GM19043 (cell line): ENCODE data around the gene CSF2RB.

Experiments
- ATAC-seq: cut with Tn5 transposase; IDR thresholded peaks from one replicate; pipeline ENCODE4 v1.9.1; 2021; ENCODE audit warnings: low read depth; ENCODE audit not compliant: unreplicated experiment

The CSF2RB gene

DNA sequence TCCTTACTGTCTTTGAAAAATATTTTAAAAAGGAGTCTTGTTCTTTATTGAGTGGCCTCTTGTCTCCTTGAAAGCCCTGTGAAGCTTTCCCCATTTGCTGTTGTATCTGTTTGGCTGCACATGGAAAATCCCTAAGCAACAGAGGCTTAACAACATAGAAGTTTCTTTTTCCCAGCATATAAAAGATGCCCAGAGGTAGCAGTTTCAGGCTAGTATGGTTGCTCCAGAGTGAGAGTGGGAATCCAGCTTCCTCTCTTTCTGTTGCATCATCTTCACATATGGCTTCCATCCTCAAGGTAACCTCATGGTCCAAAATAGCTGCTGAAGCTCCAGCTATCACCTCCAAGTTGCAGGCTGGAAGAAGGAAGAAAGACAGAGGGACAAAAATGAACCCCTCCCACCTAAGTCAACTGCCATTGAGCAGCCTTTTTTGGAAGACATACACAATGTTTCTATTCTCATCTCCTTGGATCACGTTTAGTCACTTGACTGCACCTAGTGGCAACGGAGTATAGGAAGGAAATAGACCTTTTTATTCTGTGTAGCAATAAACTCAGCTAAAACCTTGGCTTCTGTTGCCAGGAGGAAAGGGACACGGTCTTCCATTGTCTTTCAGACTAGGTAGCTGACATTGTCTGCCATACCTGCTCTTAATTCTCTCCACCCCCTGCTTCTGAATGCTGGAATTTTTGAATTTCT lies 5.3 kb downstream of the CSF2RB start:
- ATAC-seq: no peak

DNA sequence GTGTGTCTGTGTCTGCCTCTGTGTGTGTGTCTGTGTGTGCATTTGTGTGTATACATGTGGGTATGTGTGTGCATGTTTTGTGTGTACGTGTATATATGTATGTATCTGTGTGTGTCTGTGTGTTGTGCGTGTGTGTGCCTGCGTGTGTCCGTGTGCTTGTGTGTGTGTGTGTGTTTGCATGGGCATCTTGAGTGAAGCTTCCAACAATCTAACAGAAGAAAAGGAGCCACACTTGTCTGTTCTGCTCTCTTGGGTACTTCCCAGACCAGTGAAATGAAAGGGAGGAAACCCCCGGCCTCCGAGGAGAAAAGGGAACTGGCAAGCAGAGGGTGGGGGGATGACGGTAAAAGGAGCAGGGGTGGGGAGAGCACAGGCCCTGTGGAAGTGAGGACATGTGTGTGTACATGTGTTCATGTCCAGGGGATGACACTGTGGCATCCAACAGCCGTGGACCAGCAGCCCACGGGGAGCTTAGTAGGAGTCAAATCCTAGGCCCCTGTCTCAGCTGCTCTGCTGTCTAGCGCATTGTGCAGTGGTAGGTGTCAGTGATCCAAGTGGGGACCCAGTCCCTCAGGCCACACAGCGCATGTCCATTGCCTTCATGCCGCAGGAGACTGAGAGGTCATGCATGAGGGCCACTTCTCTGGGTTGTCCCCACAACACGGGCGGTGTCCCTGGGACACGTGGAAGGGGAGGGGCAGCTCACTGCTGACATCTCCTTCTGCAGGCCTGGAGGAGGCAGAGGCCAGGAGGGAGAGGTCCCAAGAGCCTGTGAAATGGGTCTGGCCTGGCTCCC lies 8.1 kb downstream of the CSF2RB start:
- ATAC-seq: no peak

DNA sequence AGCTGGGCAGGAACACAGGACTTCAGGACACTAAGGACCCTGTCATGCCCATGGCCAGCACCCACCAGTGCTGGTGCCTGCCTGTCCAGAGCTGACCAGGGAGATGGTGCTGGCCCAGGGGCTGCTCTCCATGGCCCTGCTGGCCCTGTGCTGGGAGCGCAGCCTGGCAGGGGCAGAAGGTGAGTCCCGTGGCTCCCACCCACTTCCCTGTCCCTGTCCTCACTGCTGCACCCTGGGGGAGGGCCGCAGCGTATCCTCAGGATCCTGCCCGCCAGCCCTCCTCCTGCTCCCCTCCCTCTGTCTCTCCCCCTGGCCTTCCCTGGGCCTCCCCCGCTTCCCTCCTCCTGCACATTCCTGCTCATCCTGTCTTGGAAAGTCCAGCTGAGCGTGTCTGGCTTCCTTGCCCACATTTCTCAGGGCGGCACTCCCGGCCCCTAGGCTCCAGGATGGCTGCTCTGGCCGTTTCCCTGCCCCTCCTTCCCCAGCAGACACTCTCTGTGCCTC lies 8.7 kb downstream of the CSF2RB start:
- no peak for ATAC-seq

DNA sequence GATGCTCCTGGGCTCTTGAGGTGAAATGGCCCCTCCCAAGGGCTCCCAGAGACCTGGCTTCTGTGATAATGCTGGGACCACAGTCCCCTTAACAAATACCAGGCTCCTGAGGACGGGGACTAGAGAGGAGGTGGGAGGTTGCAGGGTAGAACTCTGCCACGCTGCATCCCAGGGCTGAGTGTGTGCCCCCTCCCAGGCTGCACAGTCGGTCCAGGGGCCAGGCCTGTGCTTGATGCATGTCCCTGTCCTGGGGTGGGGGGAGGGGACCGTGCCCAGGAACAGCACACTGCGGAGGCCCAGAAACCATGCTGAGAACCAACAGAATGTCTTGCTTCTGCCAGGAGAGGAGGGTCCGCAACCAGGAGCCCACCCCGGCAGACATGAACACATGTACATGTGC lies 9.3 kb downstream of the CSF2RB start:
- no peak for ATAC-seq

DNA sequence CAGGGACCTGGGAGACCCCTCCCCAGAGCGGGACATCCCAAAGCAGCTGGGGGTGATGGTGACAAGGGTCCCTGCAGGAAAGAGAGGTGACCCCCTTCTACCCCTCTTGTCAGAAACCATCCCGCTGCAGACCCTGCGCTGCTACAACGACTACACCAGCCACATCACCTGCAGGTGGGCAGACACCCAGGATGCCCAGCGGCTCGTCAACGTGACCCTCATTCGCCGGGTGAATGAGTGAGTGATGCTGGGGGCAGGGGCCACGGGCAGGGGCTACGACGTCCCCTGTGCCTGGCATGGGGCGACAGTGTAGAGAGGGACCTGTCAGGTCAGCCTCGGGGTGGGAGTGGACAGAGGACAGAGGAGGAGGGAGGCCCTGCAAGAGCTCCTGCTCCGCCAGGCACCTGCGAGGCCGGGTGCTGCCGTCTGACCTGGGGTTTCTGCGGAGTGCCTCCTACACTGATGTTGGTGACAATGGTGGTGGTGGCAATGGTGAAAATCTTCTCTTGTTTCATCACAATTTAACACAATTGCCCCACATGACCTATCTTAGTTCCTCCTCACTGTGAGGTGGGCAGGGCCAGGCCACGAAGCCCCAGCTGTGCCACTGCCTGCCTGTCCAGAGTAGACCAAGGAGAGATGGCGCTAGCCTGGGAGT lies 9.8 kb downstream of the CSF2RB start:
- no peak for ATAC-seq

DNA sequence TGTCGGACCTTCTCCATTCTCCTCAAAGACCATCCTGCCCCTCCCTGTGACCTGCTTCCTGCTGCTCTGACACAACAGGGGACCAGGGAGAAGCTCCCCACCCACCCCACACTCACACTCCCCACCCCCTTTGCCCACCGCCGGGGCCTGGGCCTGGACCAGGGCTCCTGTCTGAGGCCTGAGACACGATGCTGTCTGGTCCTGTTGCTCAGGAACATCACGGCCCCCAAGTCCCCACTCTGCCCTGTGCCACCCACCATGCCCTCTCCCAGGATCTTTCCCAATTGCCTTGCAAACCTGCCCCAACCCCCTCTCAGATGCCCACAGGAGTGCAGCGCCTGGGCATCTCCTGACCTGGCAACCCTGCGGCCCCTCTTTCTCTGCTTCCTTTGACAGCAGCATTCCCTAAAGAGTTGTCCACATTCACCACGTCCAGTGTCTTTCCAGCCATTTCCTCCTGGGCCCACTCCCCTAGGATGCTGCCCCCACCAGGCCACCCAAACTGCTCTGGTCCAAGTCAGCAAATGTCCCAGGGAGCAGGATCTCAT lies 10.8 kb downstream of the CSF2RB start:
- ATAC-seq: no peak

DNA sequence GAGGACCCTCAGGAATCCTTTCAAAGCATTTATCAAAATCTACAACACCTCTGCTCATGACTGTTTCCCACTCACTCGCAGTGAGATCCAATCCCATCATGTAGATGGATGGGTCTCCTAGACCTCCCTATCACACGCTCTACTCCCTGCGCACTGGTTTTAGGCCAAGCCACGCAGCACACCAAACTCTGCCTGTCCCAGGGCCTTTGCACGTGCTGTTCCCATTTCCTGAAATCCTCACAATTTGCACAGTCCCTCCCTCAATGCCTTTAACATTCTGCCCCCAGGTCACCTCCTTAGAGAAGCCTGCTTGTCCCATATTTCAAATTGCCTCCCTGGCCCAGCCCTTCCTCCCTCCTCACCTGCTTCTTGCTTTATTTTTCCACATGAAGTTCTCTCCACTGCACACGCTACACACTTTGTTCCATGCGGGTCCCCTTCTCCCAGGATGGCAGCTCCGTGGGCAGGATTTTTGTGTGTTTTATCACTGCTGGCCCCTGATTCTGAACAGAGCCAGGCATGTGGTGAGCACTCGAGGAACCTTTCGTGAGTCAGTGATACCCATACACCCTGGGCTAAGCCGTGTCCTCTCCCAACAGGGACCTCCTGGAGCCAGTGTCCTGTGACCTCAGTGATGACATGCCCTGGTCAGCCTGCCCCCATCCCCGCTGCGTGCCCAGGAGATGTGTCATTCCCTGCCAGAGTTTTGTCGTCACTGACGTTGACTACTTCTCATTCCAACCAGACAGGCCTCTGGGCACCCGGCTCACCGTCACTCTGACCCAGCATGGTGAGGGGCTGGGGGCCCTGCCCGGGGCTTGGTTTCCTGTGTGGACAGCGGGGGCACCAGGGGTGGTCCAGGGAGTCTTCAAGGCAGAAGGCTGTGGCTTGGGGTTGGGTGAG lies 12.2 kb downstream of the CSF2RB start:
- ATAC-seq: no peak

DNA sequence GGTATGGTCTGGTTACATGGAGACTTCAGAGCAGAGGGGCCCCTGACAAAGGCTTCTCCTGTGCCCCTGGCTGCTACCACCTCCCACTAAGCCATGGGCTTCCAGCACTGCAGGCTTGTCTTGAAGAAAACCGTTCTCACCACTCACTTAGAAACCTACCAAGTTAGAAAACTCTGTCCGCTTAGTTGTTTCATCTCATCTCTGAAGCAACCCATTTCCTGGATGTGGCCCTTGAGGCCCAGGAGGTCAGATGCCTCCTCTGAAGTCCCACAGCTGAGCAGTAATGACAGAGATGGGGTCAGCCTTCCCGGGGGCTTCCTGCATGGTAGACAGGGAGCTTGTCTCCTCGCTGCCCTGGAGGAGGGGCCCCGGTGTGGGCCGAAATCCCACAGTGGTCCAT lies 12.9 kb downstream of the CSF2RB start:
- ATAC-seq: no peak

DNA sequence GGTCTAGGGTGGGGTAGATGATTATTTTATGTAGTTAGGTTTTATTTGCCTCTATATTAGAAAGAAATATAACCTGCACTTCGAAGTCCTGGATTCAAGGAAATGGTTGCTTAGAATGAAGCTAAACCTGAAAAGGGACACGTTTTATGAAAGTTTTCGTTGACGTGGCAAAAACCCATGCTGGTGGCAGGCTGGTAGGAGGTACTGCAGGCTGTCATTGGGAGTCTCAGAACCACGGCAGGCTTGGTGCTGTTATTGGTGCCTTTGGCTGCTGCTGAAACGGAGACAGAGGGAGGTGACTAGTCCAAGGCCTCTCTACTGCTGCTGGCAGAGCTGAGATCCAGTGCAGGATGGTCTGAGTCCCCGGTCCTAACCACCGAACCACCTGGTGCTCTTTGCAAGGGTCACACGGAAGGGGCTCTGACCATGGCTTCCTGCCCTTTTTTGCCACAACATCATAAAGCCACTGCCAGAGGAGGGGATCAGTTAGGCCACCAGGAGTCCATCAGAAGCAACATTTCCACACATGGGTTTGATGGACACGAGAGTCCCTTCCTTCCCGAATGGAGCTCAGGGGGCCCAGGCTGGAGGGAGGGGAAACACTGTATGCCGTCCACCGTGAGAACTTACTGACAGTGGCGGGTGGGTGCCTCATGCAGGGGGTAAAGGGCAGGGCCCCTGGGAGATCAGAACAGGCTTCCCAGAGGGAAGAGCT lies 13.4 kb downstream of the CSF2RB start:
- ATAC-seq: no peak

DNA sequence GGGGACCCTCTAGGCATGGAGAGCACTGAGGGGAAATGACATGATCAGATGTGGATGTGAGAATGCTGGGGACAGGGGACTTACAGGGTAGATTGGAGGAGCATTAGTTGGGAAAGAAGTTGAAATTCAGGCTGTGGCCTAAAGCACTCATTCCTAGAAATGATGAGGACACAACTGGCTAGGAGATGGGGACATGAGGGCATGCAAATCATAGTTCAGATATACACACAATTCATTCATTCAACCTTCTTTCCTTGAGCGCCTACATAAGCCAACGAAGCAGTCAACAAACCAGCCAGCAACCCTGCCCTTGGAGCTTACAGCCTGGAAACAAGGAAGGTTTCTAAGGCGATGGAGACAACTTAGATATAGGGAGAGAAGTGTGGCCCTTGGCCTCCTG lies 14.2 kb downstream of the CSF2RB start:
- ATAC-seq: no peak

DNA sequence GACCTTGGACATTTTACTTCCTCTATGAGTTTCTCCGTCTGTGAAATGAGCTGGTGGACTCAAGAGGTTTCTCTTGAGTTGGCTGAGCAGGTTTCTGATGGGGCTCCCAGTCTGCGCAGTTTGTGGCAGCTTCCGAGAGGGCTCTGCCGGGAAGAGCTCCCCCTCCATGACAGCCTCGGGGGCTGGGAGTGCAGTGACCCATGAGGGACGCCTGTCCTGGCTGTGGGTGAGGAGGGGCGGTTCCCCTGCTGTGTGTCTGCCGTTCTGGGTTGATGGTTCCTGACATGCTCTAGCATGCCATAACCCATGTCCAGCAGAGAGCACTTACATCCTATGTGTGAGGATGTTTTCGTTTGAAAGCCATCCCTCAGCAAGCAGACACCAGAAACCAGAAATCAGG lies 14.8 kb downstream of the CSF2RB start:
- no peak for ATAC-seq

DNA sequence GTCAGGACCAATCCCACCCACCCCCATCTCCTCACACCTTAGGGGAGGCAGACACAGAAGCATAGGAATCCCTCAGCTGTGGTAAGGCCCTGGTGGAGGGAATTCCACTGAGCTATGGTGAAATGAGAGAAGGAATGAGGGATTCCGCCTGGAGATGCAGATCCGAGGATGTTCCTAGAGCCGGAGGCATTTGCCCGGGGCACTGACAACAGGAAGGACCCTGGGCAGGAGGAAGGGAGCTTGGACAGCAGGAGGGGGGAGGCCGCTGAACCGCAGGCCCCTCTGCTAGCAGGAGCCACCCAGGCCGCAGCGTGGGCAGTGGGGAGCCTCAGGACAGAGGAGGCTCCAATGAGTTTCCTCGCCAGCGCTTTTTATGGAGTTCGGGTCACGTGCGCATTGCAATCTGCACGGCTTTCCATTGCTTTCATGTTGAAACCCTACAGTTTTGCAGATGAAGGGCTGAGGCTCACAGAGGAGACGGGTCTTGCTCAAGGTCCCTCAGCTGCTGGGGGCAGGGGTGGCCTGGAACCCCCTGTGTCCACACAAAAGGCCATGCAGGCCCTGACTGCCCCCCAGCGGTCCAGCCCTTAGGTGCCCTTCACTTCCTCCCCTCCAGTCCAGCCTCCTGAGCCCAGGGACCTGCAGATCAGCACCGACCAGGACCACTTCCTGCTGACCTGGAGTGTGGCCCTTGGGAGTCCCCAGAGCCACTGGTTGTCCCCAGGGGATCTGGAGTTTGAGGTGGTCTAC lies 15.5 kb downstream of the CSF2RB start:
- ATAC-seq: no peak

DNA sequence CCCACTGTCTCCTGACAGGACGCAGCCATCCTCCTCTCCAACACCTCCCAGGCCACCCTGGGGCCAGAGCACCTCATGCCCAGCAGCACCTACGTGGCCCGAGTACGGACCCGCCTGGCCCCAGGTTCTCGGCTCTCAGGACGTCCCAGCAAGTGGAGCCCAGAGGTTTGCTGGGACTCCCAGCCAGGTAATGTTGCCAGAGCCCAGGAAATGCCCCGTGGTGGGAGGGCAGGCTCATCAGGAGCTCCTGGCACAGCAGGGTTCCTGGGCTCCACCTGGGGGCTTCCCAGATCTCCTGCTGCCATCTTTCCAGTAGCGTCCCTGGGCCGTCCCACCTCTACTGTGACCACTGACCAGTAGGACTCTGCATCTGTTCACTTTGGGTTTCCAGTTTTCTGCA lies 16.2 kb downstream of the CSF2RB start:
- ATAC-seq: no peak

DNA sequence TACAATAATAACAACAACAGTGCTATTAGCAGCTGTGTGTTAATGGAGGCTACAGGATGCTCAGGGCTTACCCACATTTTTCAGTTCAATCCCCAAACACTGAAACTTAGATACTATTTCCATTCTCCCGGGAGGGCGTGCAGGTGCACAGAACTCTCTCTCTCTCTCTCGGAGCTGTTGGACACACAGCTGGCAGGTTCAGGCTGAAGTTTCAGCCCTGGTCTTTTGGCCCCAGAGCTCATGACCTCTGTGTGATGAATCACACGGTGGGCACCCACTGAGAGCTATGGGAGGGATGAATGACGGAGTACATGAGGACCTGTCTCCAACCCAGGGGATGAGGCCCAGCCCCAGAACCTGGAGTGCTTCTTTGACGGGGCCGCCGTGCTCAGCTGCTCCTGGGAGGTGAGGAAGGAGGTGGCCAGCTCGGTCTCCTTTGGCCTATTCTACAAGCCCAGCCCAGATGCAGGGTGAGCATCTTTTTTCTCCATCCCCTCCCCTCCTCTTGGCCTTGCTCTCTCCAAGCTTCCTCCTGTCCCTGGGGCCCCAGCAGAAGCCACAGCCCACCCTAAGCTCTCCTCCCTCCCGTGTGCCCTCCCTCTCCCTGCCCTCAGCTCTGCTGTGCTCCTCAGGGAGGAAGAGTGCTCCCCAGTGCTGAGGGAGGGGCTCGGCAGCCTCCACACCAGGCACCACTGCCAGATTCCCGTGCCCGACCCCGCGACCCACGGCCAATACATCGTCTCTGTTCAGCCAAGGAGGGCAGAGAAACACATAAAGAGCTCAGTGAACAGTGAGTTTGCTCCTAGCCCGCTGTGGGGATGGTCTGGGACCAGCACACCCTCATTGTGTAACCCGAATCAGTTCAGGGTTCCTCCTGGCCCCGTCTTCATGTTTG lies 16.9 kb downstream of the CSF2RB start:
- no peak for ATAC-seq

DNA sequence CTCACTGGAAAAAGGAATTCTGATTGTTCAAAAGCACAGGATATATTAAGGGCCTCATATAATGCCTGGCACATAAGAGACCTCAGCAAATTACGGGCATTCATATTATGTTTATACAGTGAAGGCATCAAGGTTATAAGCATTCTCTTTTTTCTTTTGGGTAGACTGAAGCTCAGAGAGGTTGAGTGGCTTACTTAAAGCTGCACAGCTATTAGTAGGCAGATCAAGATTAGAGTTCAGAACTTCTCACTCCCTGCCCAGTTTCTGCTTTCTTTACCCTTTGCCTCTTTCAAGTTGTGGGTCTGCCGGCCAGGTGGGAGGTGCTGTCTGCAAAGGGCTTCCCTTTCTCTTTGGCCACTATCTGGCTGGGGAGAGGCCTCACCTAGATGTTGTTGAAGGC lies 18.0 kb downstream of the CSF2RB start:
- no peak for ATAC-seq

DNA sequence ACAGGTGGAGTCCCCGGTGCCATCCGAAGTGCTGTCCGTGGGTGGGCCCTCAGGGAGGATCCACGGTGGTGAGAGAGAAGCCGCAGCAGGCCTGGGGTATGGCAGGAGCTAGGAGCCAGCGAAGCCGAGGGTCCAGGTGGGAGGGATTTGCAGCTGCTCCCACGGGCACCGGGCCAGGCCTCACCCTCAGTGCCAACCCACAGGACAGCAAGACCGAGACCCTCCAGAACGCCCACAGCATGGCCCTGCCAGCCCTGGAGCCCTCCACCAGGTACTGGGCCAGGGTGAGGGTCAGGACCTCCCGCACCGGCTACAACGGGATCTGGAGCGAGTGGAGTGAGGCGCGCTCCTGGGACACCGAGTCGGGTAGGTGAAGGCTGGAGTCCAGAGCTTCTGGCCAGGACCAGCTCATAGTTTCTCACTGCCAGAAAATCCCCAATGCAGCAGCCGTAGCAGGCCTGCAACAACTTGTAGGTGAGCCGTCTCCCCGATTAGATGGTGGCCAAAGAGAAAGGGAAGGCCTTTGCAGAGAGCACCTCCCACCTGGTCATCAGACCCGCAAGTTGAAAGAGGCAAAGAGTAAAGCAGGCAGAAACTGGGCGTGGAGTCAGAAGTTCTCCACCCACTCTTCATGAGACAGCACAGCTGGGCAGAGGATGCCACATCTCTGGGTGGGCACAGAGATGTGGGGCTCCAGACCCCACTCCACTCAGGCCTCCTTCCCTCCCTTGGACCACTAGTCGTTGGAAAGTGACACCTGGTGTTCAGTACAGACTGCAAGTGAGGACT lies 20.4 kb downstream of the CSF2RB start:
- no peak for ATAC-seq
